ENCODE measurements around the gene CEP20. TPM values are rescaled to one million over a fixed set of nuclear protein-coding genes. Genes with fewer than 3 reads are reported as not detected.

The CEP20 gene
- total RNA-seq, 2 experiments from 2014 or later, result 49.0 to 57.0 TPM

- H3K4me1 Mint-ChIP-seq (ENCODE audit: low read depth), result no peaks in the 10 kb centered on the region
- no peak overlapping the region for H3K27ac Mint-ChIP-seq
- no peaks in the 10 kb centered on the region for H3K36me3 Mint-ChIP-seq (ENCODE audit: low read depth)
- no peak for DNase-seq
- no peaks in the 10 kb centered on the region for H3K27me3 Mint-ChIP-seq (ENCODE audit: low read depth)
- CTCF ChIA-PET, result no interaction called here
- intact Hi-C loops (cut with micrococcal nuclease), result no loop called here
- no peak overlapping the region for H3K4me3 Mint-ChIP-seq
- H3K9me3 Mint-ChIP-seq, result no peaks in the 10 kb centered on the region
Measured at GRCh38 chr16:15833541-15833940, 54.9 kb downstream of the CEP20 start.

DNA sequence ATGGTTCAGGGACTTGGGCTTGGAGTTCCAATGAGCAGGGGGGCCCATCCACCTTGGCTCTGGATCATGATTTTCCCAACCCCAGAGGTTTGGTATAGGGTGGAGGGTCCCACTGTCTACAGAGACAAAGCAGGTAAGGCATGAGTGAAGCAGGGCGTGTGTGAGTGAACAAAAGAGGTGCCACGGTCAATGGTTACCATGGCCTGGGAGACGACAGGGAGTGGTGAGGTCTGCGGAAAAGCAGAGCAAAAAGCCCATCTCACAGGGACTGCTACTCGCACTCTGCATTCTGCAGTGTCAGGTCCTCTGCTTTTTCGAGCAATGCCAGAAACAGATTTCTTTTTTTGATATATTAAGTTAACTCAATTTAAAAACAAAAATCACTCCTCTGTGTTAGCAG, 56.2 kb downstream of the CEP20 start:
- no peaks in the 10 kb centered on the region for H3K27me3 Mint-ChIP-seq (ENCODE audit: low read depth)
- H3K4me1 Mint-ChIP-seq (ENCODE audit: low read depth), result no peaks in the 10 kb centered on the region
- no peak overlapping the region for H3K27ac Mint-ChIP-seq
- CTCF ChIA-PET, result no interaction called here
- DNase-seq, result no peak
- no peak overlapping the region for H3K4me3 Mint-ChIP-seq
- intact Hi-C loops (cut with micrococcal nuclease), result no loop called here
- no peaks in the 10 kb centered on the region for H3K9me3 Mint-ChIP-seq
- no peaks in the 10 kb centered on the region for H3K36me3 Mint-ChIP-seq (ENCODE audit: low read depth)

- Mint-ChIP-seq H3K4me3 (no peak overlapping the region), H3K36me3 (ENCODE audit: low read depth) (no peaks in the 10 kb centered on the region), H3K27me3 (ENCODE audit: low read depth) (no peaks in the 10 kb centered on the region), H3K4me1 (ENCODE audit: low read depth) (no peaks in the 10 kb centered on the region), H3K9me3 (no peaks in the 10 kb centered on the region), H3K27ac (no peak overlapping the region)
- CTCF ChIA-PET, result interaction anchor here (1.5 kb wide), 1 partner anchor 10 kb away, joined by 4 read pairs; no protein-coding TSS in a partner anchor
- DNase-seq, result no peak
- intact Hi-C loops (cut with micrococcal nuclease), result no loop called here
Measured at GRCh38 chr16:15830832-15831451, 57.5 kb downstream of the CEP20 start.

DNA sequence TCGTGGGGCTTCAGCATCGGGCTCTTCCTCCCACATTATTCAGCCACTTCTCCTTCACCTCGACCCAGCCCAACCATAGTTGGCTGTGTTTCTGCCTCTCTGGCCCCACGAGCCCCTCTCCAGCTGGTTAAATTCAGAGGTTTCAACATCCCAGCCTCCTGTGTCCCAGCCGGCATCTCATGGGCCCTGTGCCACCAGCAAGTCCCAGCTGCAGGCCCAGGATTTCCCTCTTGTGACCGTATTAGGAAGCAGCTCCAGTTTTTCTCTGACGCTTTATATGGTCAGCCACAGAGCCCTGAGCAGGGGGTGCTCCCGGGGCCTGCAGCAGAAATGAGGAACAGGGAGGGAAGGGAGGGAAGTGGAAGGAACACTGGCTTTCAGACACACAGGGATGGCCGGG, 58.9 kb downstream of the CEP20 start:
- no peaks in the 10 kb centered on the region for H3K4me1 Mint-ChIP-seq (ENCODE audit: low read depth)
- no peak for DNase-seq
- no peak overlapping the region for H3K27ac Mint-ChIP-seq
- no peak overlapping the region for H3K4me3 Mint-ChIP-seq
- H3K27me3 Mint-ChIP-seq (ENCODE audit: low read depth), result no peaks in the 10 kb centered on the region
- CTCF ChIA-PET, result interaction anchor here (1.5 kb wide), 1 partner anchor 8 kb away, joined by 4 read pairs; no protein-coding TSS in a partner anchor
- intact Hi-C loops (cut with micrococcal nuclease), result no loop called here
- no peaks in the 10 kb centered on the region for H3K36me3 Mint-ChIP-seq (ENCODE audit: low read depth)
- no peaks in the 10 kb centered on the region for H3K9me3 Mint-ChIP-seq

DNA sequence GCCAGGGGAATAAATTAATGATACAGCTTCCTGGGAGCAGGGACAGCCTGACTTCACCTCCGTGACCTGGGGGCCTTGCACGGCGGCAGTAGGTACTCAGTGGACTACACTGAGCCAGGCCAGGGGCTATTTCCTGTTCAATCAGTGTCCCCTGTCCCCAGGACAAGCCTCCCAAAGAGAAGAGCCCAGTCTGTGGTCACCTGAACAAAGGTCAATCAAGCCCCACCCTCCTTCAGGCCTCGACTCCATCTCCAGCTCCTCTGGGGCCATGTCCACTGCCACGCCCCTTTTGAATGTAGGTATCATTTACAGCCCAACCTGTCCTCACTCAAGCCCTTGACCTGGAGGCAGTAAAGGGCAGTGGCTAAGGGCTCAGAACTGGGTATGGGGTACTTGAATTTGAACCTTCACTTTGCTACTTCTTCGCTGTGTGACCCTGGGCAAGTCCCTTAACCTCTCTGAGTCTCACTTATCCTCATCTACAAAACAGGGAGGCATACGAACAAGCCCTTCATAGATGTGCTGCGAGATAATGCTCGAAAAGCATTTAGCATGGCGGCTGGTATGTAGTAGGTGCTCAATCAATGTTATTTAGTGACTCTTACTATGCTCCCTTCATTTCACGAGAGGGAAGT, 60.6 kb downstream of the CEP20 start:
- H3K4me1 Mint-ChIP-seq (ENCODE audit: low read depth), result no peaks in the 10 kb centered on the region
- H3K27me3 Mint-ChIP-seq (ENCODE audit: low read depth), result no peaks in the 10 kb centered on the region
- no peak overlapping the region for H3K27ac Mint-ChIP-seq
- intact Hi-C loops (cut with micrococcal nuclease), result no loop called here
- no peak for DNase-seq
- no peaks in the 10 kb centered on the region for H3K9me3 Mint-ChIP-seq
- H3K36me3 Mint-ChIP-seq (ENCODE audit: low read depth), result no peaks in the 10 kb centered on the region
- CTCF ChIA-PET, result no interaction called here
- no peak overlapping the region for H3K4me3 Mint-ChIP-seq

DNA sequence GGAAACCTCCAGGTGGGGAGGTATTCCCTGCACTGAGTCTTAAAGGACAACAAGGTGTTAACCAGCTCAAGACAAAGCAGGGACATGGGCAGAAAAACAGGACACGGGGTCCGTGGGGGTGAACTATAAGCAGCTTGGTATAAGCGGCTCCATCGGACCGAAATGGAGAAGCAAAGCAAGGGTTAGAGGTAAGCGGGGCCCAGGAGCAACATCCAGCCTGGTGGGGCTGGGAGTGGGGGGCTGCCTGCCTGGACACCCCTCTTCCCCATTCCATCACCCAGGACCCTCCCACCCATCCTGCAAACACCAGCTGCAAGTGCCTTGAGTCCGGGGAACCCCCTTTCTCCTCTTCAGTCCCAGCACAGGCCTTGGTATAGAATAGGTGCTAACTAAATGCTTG, 61.1 kb downstream of the CEP20 start:
- no peaks in the 10 kb centered on the region for H3K9me3 Mint-ChIP-seq
- H3K36me3 Mint-ChIP-seq (ENCODE audit: low read depth), result no peaks in the 10 kb centered on the region
- CTCF ChIA-PET, result no interaction called here
- H3K27me3 Mint-ChIP-seq (ENCODE audit: low read depth), result no peaks in the 10 kb centered on the region
- no peak overlapping the region for H3K27ac Mint-ChIP-seq
- H3K4me1 Mint-ChIP-seq (ENCODE audit: low read depth), result no peaks in the 10 kb centered on the region
- H3K4me3 Mint-ChIP-seq, result no peak overlapping the region
- DNase-seq, result no peak
- intact Hi-C loops (cut with micrococcal nuclease), result no loop called here

DNA sequence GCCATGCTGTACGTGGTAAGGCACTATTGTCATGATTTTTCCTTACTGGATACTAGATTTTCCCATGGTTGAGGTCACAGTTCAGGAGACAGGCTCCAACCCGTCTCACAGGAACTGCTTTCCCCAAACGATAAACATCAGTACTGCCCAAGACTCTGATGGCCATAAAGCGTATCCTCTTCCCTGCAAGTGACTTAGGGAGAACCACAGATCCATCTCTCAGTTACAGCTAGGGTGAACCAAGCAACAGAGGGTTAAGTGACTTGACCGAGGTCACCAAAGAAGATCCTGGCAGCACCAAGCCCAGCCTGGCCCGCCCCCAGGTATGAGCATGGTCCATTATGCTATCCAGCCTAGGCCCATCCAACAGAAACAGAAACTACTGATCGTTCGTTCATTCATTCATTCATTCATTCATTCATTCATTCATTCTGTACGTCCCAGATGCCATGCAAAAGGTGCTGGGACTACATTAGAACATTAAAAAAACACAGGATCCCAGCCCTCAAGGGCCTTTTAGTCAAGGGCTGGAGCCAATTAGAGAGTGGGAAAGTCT, 62.6 kb downstream of the CEP20 start:
- H3K27me3 Mint-ChIP-seq (ENCODE audit: low read depth), result no peaks in the 10 kb centered on the region
- CTCF ChIA-PET, result interaction anchor here (0.6 kb wide), 1 partner anchor 67 kb away, joined by 5 read pairs; no protein-coding TSS in a partner anchor
- no peak overlapping the region for H3K27ac Mint-ChIP-seq
- H3K4me3 Mint-ChIP-seq, result no peak overlapping the region
- H3K9me3 Mint-ChIP-seq, result no peaks in the 10 kb centered on the region
- intact Hi-C loops (cut with micrococcal nuclease), result no loop called here
- H3K36me3 Mint-ChIP-seq (ENCODE audit: low read depth), result no peaks in the 10 kb centered on the region
- no peak for DNase-seq
- no peaks in the 10 kb centered on the region for H3K4me1 Mint-ChIP-seq (ENCODE audit: low read depth)

DNA sequence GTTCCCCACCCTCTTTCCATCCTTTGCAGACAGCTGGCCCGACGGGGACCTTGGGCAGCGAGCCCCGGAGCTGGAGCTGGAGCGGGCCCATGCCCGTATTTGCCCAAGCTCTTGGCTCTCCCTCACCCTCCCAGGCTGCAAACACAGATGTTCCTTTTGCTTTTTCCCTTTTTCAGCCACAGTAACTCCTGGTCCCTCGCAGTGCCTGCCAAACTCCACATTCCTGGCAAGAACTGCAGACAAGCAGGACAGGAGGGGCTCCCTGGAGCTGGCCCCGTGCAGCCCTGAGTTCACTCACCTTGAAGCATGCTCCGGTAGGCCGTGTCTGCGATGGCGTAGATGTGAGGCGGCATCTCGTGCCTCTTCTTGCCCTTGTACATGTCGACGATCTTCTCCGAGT, 65.4 kb downstream of the CEP20 start:
- Mint-ChIP-seq H3K36me3 (ENCODE audit: low read depth) (no peaks in the 10 kb centered on the region), H3K27me3 (ENCODE audit: low read depth) (no peaks in the 10 kb centered on the region), H3K9me3 (no peaks in the 10 kb centered on the region), H3K4me3 (no peak overlapping the region), H3K4me1 (ENCODE audit: low read depth) (no peaks in the 10 kb centered on the region), H3K27ac (no peak overlapping the region)
- intact Hi-C loops (cut with micrococcal nuclease), result loop anchor here (1.0 to 2.0 kb wide), 2 partner anchors 56 to 304 kb away; no protein-coding TSS in a partner anchor
- CTCF ChIA-PET, result interaction anchor here (0.6 to 2.8 kb wide), 6 partner anchors 10 to 159 kb away, joined by 3 to 9 read pairs (median 3); no protein-coding TSS in a partner anchor
- DNase-seq, result no peak

DNA sequence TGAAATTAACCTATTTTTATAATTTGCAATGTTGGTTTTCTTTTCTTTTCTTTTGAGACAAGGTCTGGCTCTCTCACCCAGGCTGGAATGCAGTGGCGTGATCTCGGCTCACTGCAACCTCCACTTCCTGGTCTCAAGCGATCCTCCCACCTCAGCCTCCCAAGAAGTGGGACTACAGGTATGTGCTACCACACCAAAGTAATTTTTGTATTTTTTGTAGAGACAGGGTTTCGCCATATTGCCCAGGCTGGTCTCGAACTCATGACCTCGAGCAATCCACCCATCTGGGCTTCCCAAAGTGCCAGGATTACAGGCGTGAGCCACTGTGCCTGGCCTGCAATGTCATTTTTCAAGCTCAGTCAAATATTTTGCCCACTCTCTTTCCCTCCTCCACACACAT, 67.6 kb downstream of the CEP20 start:
- intact Hi-C loops (cut with micrococcal nuclease), result no loop called here
- CTCF ChIA-PET, result interaction anchor here (0.6 to 2.8 kb wide), 9 partner anchors 8 to 55 kb away, joined by 3 to 9 read pairs (median 4); no protein-coding TSS in a partner anchor
- no peaks in the 10 kb centered on the region for H3K4me1 Mint-ChIP-seq (ENCODE audit: low read depth)
- no peak overlapping the region for H3K4me3 Mint-ChIP-seq
- no peak for DNase-seq
- no peak overlapping the region for H3K27ac Mint-ChIP-seq
- no peaks in the 10 kb centered on the region for H3K27me3 Mint-ChIP-seq (ENCODE audit: low read depth)
- H3K9me3 Mint-ChIP-seq, result peaks cover 9% of the 10 kb centered on the region
- peaks cover 2% of the 10 kb centered on the region for H3K36me3 Mint-ChIP-seq (ENCODE audit: low read depth)

DNA sequence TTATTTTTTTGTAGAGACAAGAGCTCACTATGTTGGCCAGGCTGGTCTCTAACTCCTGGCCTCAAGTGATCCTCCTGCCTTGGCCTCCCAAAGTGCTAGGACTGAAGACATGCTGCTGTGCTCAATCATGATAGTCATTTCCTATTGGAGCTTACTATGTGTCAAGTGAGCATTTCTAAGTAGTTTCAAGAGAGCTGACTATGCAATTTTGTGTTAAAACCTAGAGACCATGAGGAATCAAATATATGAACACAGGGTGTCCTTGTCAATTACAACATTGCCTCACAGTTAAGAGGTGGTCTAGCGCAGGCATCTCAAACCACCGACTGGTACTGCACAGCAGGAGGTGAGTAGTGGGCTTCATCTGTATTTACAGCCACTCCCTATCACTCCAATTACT, 69.4 kb downstream of the CEP20 start:
- H3K27ac Mint-ChIP-seq, result no peak overlapping the region
- intact Hi-C loops (cut with micrococcal nuclease), result no loop called here
- H3K36me3 Mint-ChIP-seq (ENCODE audit: low read depth), result peaks cover 2% of the 10 kb centered on the region
- DNase-seq, result no peak
- no peaks in the 10 kb centered on the region for H3K4me1 Mint-ChIP-seq (ENCODE audit: low read depth)
- no peak overlapping the region for H3K4me3 Mint-ChIP-seq
- no peaks in the 10 kb centered on the region for H3K27me3 Mint-ChIP-seq (ENCODE audit: low read depth)
- CTCF ChIA-PET, result interaction anchor here (0.6 to 1.1 kb wide), 2 partner anchors 10 to 309 kb away, joined by 3 to 5 read pairs; no protein-coding TSS in a partner anchor
- peaks cover 14% of the 10 kb centered on the region for H3K9me3 Mint-ChIP-seq

DNA sequence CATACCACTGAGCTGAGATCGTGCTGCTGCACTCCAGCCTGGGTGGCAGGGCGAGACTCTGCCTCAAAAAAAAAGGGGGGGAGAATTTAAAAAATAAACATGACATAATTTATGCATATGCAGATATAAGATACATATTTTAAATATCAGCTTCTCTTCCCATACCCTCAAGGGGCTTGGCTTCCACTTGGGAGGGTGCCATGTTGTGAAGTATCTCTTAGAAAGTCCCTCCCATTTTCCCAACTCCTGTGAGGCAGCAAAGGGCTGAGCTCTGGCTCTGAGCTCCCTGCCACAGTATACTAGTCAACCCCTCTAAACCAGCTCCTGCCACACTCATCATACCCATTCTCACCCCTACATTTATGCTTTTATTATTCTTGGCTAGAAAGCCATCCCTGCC, 71.0 kb downstream of the CEP20 start:
- no peaks in the 10 kb centered on the region for H3K27me3 Mint-ChIP-seq (ENCODE audit: low read depth)

DNA sequence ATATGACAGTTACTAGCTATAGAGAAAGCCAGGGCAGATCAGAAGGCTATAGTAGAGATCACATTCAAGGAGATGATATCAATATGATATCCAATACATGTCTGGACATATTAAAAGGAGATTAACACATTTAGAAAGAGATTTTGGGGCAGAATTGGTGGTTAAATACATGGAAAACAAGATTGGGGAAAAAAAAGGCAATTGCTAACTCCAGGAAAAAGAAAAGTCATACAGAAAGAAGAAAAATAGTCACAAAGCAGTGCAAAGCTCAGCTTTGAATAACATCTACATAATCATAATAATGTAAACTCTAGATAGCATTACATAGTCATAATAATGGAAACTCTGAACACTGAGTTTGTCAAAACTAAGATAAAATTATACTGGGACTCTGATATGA, 72.2 kb downstream of the CEP20 start:
- H3K27ac Mint-ChIP-seq, result no peak overlapping the region
- H3K36me3 Mint-ChIP-seq (ENCODE audit: low read depth), result peaks cover 2% of the 10 kb centered on the region
- intact Hi-C loops (cut with micrococcal nuclease), result no loop called here
- CTCF ChIA-PET, result interaction anchor here (0.5 to 1.4 kb wide), 2 partner anchors 33 to 110 kb away, joined by 3 to 6 read pairs; no protein-coding TSS in a partner anchor
- H3K4me1 Mint-ChIP-seq (ENCODE audit: low read depth), result no peaks in the 10 kb centered on the region
- peaks cover 14% of the 10 kb centered on the region for H3K9me3 Mint-ChIP-seq
- peaks cover 4% of the 10 kb centered on the region for H3K27me3 Mint-ChIP-seq (ENCODE audit: low read depth)
- H3K4me3 Mint-ChIP-seq, result no peak overlapping the region
- DNase-seq, result no peak

More for the DNA sequence above, 71.0 kb downstream of the CEP20 start:
- Mint-ChIP-seq H3K4me1 (ENCODE audit: low read depth) (no peaks in the 10 kb centered on the region), H3K36me3 (ENCODE audit: low read depth) (peaks cover 2% of the 10 kb centered on the region), H3K27ac (no peak overlapping the region), H3K9me3 (peaks cover 14% of the 10 kb centered on the region), H3K4me3 (no peak overlapping the region)
- intact Hi-C loops (cut with micrococcal nuclease), result no loop called here
- CTCF ChIA-PET, result interaction anchor here (0.8 kb wide), 1 partner anchor 35 kb away, joined by 4 read pairs; no protein-coding TSS in a partner anchor
- no peak for DNase-seq

All from activated naive CD4-positive, alpha-beta T cell treated with anti-CD3 and anti-CD28 coated beads for 36 hours (primary cell).